Activated T-cell treated with anti-CD3 and anti-CD28 coated beads for 1 hour (primary cell): ENCODE measurements around the gene IGLL1.
"Not testable (repeated sequence)": the region's sequence is repeated elsewhere in the genome, so short reads cannot be mapped to it uniquely, and the experiment has no call there.

Experiments used
- DNase-seq: peaks from one replicate; pipeline ENCODE4 v3.0.0-alpha.2; 2020; ENCODE audit warnings: low read depth

Gene IGLL1

DNA sequence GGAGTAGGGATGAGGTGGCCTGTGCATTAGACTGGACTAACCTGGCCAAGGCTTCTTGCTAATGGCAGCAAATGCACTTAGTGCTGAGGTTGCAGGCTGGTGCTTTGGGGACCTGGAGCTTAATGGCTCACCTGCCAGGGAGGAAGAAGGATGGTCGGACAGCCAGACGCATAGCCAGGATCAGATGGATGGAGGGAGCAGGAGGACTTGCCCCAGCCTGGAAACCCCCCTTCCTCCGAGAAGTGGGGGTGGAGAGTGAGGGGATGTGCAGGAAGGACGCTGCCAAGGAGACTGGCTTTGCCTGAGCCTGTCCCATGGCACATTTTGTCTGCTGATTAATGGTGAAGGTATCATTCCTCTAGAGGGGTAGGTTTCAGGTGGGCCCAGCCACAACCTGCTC, 17.9 kb downstream of the IGLL1 start:
- DNase-seq: no peak

DNA sequence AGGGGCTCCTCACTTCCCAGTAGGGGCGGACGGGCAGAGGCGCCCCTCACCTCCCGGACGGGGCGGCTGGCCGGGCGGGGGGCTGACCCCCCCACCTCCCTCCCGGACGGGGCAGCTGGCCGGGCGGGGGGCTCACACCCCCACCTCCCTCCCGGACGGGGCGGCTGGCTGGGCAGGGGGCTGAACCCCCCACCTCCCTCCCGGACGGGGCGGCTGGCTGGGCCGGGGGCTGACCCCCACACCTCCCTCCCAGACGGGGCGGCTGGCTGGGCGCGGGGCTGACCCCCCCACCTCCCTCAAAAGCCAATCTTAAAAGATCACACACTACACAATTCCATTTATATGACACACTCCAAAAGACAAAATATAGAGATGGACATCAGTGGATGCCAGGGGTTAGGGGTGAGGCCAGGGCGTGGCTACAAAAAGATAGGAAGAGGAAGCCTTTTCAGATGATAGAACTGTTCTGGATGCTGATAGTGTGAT, 19.0 kb downstream of the IGLL1 start:
- DNase-seq: not testable (repeated sequence)

DNA sequence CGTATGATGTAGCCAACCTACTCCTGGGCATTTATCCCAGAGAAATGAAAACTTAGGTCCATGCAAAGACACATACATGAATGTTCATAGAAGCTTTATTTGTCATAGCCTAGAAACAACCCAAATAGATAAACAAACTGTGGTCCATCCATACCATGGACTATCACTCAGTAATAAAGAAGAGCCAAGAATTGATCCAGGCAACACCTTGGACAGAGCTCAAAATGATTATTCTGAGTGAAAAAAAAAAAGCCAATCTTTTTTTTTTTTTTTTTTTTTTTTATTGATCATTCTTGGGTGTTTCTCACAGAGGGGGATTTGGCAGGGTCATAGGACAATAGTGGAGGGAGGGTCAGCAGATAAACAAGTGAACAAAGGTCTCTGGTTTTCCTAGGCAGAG, 19.9 kb downstream of the IGLL1 start:
- DNase-seq: not testable (repeated sequence)

DNA sequence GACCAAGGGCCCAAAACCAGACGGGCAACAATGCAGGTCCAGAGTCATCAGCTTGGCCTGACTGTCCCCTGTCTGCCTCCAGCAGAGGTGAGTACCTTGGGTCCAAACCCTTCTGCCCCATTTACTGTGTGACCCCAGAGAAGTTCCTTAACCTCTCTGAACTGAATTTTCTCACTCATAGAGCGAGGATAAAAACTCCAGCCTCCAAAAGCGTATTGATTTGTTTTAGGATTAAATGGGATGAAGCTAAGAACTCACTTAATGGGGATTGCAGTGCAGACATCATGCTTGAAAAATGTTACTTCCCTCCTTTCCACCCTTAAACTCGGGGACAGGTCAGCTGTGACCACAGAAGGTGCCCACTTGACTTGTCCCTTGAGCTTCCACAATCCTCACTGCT, 22.6 kb downstream of the IGLL1 start:
- DNase-seq: no peak

DNA sequence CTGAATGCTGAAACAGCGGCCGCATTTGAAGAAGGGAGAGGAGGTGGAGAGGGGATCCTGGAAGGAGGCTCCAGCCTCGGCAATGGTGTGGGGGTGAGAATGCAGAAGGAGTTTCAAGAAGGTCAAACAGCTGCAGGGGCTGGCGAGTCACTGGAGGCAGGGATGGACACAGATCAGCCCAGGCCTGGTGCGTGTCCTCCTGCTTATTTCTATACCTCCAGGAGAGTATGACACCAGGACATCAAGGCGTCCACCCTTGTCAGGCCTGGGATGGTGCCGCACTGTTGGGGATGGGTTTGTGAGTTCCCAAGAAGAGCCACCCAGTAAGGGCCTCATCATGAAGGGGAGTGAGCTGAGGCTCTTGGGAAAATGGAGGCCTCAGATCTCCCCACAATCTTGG, 23.1 kb downstream of the IGLL1 start:
- no peak for DNase-seq

DNA sequence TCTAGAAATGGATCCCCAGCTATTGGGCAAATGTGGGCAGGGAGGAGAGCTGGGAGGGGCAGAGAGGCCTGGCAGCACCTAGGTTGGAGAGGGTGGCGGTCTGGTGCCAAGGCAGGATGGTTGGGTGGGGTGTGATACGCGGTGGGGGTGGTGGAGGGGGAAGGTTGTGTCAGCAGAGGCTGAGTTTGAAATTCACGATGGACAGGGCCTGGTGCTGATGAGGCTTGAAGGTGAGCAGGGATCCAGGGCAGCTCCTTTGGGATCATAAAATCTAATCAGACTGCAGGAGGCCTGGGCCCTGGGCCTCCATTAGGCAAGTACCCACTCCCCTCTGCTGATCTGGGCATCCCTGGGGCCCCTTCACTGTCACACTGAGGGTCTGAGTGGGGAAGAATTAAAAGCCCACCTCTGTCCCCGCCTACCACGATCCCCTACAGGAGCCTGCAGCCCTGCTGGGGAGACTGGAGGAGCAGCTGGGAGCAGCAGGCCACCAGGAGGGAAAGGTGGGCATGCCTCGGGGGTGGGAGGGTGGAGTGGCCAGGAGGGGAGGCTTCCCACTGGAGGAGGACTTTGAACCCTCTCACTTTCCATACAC, 24.0 kb downstream of the IGLL1 start:
- no peak for DNase-seq

DNA sequence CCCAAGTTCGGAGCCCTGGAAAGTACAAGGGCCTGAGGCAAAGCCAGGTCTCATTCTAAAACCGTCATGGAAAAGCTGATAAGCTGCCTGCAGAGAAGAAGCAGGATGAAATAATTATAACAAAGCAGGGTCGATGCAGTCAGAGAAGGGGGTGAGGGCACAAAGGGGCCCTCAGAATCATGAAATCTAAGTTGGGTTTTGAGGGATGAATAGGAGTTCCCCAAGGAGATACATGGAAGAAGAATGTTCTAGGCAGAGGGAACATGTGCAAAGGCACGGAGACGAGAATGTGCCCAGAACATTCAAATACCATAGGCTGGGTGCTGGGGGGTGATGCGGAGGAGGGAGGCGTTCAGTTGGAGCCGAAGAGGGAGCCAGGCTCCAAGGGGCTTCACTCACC, 25.0 kb downstream of the IGLL1 start:
- no peak for DNase-seq

DNA sequence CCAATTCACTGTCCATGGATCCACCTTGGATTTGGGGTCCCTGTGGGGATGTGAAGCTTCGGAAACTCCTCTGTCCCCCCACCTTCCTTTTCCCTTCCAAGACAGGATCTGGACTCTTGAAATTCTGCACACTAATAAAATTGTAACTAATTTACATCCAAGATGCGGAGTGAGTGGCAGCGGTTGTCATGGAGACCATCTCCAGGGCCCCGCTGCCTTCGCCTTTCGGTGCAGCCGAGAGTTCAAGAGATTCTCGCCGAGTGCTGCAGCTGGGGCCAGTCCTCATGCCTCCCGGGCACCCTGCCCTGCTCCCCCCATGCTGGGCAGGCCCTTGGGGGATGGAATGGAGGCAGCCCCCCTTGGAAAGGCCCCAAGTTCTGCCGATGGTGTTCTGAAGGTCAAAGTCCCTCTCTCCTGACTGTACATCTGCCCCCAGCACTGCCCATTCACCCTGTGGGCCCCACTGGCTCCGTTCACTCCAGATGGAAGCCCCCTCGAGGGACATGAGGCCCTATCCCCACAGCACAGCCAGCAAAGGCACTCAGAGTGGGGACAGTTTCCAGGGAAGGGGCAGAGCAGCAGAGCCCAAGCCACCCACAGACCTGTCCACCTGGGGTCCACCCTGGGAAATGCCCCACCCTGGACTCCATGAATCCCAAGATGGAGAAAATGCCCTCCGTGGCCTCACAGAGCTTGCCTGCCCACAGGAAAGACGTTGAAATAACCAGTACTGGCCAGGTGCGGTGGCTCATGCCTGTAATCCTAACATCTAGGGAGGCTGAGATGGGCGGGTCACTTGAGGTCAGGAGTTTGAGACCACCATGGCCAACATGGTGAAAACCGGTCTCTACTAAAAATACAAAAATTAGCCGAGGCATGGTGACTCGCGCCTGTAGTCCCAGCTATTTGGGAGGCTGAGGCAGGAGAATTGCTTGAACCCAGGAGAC, 25.9 kb downstream of the IGLL1 start:
- DNase-seq: no peak

DNA sequence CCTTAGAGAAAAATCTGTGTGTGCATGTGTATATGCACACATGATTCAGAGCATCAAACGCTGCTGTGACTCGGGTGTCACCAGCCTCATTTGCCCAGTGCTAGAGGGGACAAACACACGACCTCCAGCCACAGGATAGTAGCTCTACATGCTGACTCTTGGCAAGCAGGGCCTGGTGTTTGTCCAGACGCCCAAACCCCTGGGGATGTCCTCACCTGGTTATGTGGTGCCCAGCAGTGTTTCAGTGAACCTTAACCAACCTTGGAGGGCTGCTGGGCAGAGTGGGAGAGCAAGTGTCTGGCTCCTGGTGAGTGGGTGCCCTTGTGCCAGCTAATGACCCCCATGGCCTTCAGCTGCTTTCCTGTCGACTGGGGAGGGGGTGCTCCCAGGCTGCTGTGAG, 26.7 kb downstream of the IGLL1 start:
- DNase-seq: no peak

DNA sequence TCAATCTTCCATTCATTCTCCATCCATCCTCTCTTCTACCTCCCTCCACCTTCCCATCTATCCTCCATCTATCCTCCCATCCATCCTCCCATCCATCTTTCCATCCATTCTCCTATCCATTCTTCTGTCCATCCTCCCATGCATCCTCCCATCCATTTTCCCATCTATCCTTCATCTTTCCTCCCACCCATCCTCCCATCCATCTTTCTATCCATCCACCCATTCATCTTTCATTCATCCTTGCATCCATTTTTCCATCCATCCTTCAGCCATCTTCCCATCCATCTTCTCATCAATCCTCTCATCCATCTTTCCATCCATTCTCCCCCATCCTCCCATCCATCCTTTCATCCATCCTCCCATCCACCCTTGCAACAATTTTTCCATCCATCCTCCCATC, 27.5 kb downstream of the IGLL1 start:
- no peak for DNase-seq

DNA sequence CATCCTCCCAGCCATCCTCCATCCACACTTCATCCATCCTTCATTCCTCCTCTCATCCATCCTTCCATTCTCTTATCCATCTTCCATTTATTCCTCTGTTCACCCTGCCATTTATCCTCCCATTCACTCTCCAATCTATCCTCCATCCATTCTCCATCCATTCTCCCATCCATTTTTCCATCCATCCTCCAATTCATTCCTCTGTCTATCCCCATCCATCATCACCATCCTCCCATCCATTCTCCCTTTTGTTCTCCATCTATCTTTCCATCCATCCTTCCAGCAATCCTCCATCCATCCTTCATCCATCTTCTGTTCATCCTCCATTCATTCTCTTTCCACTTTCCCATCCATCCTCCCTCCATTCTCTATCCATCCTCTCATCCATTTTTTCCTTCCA, 28.7 kb downstream of the IGLL1 start:
- no peak for DNase-seq

DNA sequence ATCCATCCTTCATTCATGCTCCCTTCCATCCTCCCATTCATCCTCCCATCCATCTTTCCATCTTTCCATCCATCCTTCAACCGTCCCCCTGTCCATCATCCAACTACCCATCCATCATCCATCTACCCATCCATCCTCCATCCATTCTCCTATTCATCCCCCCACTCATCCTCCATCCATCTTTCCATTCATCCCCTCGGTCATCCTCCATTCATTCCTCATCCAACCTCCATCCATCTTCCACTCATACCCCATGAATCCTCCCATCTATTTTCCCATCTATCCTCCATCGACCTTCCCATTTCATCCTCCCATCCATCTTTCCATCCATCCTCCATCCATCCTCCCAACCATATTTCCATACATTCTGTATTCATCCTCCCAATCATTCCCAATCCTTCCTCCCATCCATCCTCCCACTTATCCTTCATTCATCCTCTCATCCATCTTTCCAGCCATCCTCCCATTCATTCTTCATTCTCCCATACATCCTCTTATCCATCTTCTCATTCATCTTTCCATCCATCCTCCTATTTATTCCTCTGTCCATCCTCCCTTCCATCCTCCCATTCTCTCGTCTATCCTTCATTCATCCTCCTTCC, 29.9 kb downstream of the IGLL1 start:
- no peak for DNase-seq

DNA sequence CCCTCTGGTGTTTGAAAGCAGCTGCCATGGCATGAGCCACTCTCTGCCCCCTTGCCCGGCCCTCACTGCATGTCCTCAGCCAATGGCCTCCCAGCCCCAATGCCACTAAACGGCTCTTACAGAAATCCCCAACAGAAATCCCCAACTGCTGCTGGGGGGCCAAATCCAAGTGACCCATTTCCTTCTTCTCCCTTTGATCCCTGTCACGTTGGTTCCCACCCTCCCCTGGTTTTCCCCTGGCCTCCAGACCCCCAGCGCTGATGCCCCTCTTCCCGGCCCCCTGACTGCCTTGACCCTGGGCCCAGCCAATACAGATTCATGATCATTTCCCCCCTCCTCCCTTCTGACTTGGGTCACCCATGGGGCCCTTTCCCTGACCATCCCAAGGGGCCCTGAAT, 30.9 kb downstream of the IGLL1 start:
- no peak for DNase-seq

DNA sequence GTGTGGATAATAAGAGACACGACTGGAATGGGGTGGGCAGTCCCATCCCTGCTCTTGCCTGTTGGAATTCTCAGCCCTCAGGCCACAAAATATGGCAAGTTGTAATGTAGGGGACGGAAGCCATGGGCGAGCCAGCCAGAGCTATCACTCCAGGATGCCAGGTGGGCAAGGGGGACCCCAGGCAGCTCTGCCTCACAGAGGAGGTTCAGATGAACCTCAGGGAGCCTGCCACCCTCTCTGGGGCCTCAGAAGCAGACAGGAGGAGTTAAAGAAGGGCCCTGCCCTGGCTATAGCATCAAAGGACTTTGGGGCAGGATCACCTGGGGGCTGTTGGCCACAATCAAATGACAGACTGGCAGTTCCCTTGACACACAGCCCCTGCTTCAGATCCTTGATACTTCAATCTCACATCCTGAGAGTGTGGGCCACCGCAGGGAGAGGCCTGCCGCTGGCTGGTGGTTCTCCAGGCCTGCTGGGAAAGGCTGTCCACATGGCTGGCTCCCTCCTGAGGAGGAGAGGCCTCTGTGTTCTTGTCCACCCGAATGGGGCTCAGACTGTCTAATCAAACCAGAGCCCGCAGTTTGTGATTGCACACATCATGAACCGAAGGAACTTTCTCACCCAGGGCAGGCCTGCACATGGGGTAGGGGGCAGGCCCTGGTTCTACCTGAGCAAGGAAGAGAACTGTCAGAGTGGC, 31.4 kb downstream of the IGLL1 start:
- DNase-seq: no peak

DNA sequence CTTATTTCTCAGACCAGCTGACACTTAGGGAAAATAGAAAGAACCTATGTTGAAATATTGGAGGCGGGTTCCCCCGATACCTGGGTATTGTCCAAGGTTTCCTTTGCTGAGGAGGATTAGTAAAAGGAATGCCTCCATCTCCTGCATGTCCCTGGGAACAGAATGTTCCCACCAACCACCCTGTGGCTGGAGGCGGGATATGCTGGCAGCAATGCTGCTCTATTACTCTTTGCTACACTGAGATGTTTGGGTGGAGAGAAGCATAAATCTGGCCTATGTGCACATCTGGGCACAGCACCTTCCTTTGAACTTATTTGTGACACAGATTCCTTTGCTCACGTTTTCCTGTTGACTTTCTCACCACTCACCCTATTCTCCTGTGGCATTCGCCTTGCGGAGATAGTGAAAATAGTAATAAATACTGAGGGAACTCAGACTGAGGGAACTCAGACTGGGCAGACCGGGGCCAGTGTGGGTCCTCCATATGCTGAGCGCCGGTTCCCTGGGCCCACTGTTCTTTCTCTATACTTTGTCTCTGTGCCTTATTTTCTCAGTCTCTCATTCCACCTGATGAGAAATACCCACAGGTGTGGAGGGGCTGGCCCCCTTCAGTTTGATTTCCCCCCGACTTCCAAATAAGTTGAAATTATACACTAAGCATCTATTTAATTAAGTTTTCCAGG, 32.1 kb downstream of the IGLL1 start:
- DNase-seq: no peak

DNA sequence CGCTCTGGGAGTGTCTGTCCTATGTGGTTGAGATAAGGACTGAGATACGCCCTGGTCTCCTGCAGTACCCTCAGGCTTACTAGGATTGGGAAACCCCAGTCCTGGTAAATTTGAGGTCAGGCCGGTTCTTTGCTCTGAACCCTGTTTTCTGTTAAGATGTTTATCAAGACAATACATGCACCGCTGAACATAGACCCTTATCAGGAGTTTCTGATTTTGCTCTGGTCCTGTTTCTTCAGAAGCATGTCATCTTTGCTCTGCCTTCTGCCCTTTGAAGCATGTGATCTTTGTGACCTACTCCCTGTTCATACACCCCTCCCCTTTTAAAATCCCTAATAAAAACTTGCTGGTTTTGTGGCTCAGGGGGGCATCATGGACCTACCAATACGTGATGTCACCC, 32.7 kb downstream of the IGLL1 start:
- not testable (repeated sequence) for DNase-seq

DNA sequence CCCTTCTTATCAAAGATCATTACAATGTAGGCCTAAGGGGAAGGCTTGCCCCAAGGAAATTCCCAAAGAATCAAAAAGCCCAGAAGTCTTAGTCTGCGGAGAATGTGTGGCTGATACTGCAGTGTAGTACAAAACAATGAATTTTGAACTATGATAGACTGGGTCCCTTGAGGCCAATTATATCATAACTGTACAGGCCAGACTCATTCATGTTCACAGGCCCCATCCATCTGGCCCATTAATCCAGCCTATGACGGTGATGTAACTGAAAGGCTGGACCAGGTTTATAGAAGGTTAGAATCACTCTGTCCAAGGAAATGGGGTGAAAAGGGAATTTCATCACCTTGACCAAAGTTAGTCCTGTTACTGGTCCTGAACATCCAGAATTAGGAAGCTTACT, 35.2 kb downstream of the IGLL1 start:
- no peak for DNase-seq

DNA sequence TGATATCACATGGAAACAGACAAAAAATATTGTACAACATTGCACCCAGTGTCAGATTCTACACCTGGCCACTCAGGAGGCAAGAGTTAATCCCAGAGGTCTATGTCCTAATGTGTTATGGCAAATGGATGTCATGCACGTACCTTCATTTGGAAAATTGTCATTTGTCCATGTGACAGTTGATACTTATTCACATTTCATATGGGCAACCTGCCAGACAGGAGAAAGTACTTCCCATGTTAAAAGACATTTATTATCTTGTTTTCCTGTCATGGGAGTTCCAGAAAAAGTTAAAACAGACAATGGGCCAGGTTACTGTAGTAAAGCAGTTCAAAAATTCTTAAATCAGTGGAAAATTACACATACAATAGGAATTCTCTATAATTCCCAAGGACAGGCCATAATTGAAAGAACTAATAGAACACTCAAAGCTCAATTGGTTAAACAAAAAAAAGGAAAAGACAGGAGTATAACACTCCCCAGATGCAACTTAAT, 36.5 kb downstream of the IGLL1 start:
- not testable (repeated sequence) for DNase-seq

DNA sequence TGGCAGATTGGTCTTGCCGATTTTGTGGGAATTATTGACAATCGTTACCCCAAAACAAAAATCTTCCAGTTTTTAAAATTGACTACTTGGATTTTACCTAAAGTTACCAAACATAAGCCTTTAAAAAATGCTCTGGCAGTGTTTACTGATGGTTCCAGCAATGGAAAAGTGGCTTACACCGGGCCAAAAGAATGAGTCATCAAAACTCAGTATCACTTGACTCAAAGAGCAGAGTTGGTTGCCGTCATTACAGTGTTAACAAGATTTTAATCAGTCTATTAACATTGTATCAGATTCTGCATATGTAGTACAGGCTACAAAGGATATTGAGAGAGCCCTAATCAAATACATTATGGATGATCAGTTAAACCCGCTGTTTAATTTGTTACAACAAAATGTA, 37.2 kb downstream of the IGLL1 start:
- DNase-seq: no peak

DNA sequence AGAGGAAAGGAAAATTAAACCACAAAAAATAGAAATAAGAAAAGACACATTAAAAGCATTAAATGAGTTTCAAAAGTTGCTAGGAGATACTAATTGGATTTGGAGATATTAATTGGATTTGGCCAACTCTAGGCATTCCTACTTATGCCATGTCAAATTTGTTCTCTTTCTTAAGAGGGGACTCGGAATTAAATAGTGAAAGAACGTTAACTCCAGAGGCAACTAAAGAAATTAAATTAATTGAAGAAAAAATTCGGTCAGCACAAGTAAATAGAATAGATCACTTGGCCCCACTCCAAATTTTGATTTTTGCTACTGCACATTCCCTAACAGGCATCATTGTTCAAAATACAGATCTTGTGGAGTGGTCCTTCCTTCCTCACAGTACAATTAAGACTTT, 37.7 kb downstream of the IGLL1 start:
- not testable (repeated sequence) for DNase-seq

DNA sequence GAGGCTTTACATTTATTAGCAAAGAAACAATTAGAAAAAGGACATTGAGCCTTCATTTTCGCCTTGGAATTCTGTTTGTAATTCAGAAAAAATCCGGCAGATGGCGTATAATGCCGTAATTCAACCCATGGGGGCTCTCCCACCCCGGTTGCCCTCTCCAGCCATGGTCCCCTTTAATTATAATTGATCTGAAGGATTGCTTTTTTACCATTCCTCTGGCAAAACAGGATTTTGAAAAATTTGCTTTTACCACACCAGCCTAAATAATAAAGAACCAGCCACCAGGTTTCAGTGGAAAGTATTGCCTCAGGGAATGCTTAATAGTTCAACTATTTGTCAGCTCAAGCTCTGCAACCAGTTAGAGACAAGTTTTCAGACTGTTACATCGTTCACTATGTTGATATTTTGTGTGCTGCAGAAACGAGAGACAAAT, 38.2 kb downstream of the IGLL1 start:
- not testable (repeated sequence) for DNase-seq

DNA sequence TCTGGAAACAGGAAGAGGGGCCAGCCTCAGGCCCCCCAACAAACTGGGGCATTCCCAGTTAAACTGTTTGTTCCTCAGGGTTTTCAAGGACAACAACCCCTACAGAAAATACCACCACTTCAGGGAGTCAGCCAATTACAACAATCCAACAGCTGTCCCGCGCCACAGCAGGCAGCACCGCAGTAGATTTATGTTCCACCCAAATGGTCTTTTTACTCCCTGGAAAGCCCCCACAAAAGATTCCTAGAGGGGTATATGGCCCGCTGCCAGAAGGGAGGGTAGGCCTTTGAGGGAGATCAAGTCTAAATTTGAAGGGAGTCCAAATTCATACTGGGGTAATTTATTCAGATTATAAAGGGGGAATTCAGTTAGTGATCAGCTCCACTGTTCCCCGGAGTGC, 39.3 kb downstream of the IGLL1 start:
- DNase-seq: not testable (repeated sequence)
